K562 (cell line): ENCODE measurements around the gene ZFR2. TPM values are rescaled to one million over a fixed set of nuclear protein-coding genes. Genes with fewer than 3 reads are reported as not detected.

Experiments used
- ATAC-seq: fragments of 200-7000 bp; cut with Tn5 transposase; 3 replicates; pipeline ENCODE4 v1.9.1; 2020; ENCODE audit warnings: moderate library complexity
- BruUV-seq: library from RNA; stranded (reverse); fragments of 400-500 nt; replicated peaks from 2 replicates; lab custom pipeline; 2021; lab: Mats Ljungman, UMichigan
- CTCF ChIA-PET: fragments of 300-600 bp; formaldehyde crosslinking; extraction: SDS; loops from one replicate; lab custom pipeline; 2021; ENCODE audit warnings: low intra/inter-chr PET ratio; lab: Yijun Ruan, JAX
- POLR2A ChIA-PET: fragments of 300-600, 350-650 bp; sonication (Branson Sonifier 250); formaldehyde crosslinking; extraction: SDS; loops from one replicate; lab custom pipeline; 2021; ENCODE audit warnings: antibody characterized with exemption, inconsistent platforms; lab: Yijun Ruan, JAX
- DNase-seq, 4 experiments: peaks; one replicate each; pipeline versions ENCODE4 v3.0.0 to v3.0.0-alpha.2; 2011 to 2018; ENCODE audit warnings: low spot score in 3 of 4, mixed read lengths in 3 of 4; ENCODE audit errors: extremely low read depth in 1 of 4
- FAIRE-seq: peaks from 2 replicates; lab custom pipeline; 2011; peaks lifted over from hg19 to GRCh38; lab: Jason Lieb, UNC
- H2AFZ ChIP-seq: 2 replicates; pipeline ENCODE4 v1.6.0; 2011; ENCODE audit warnings: low read depth, low read length, control low read depth, inconsistent platforms
- H3K27ac ChIP-seq: fragments of 200-600 bp; 3 replicates; pipeline ENCODE4 v1.8.0; 2011; ENCODE audit warnings: low read depth, mild to moderate bottlenecking, control low read depth, inconsistent platforms, low read length, moderate library complexity, mixed read lengths; ENCODE audit errors: extremely low read depth
- H3K27me3 ChIP-seq, 2 experiments: fragments of 300-600 bp in 1 of 2; 2 replicates in 1 of 2; 3 replicates in 1 of 2; pipeline versions ENCODE4 v1.6.0 to v1.8.0; 2011; ENCODE audit warnings: inconsistent platforms in 2 of 2, low read length in 2 of 2, mild to moderate bottlenecking in 1 of 2, mixed read lengths in 1 of 2, moderate library complexity in 1 of 2; ENCODE audit not compliant: control insufficient read depth in 2 of 2, insufficient read depth in 2 of 2
- H3K36me3 ChIP-seq: fragments of 300-600 bp; 3 replicates; pipeline ENCODE4 v1.8.0; 2011; ENCODE audit warnings: mild to moderate bottlenecking, low read length, inconsistent platforms; ENCODE audit not compliant: control insufficient read depth, insufficient read depth
- H3K4me1 ChIP-seq, 2 experiments: fragments of 200-600 bp in 1 of 2; replicated peaks in 1 of 2; 2 replicates in 1 of 2; 3 replicates in 1 of 2; pipeline versions ENCODE4 v1.5.1 to v1.8.0; 2011; ENCODE audit warnings: inconsistent platforms in 2 of 2, low read length in 2 of 2, mild to moderate bottlenecking in 1 of 2, mixed read lengths in 1 of 2, moderate library complexity in 1 of 2; ENCODE audit not compliant: control insufficient read depth in 2 of 2, insufficient read depth in 2 of 2
- H3K4me2 ChIP-seq: 2 replicates; pipeline ENCODE4 v1.6.1; 2011; ENCODE audit warnings: low read length, control low read depth, inconsistent platforms, mixed read lengths; ENCODE audit not compliant: insufficient read depth
- H3K4me3 ChIP-seq: fragments of 200-600 bp; sonication (generic), shearing (Covaris generic); 2 replicates; pipeline ENCODE4 v1.5.1; 2016; ENCODE audit warnings: control low read depth, inconsistent platforms
- H3K79me2 ChIP-seq: fragments of 200-600 bp; 3 replicates; pipeline ENCODE4 v1.8.0; 2011; ENCODE audit warnings: low read length, inconsistent platforms; ENCODE audit not compliant: control insufficient read depth, insufficient read depth
- H3K9ac ChIP-seq, 2 experiments: 2 replicates each; pipeline versions ENCODE4 v1.6.0 to v1.6.1; 2011; ENCODE audit warnings: low read depth in 2 of 2, low read length in 2 of 2, control low read depth in 1 of 2, inconsistent platforms in 1 of 2, mild to moderate bottlenecking in 1 of 2, mixed read lengths in 1 of 2; ENCODE audit not compliant: insufficient read depth in 1 of 2
- H3K9me1 ChIP-seq: one replicate; pipeline ENCODE4 v1.6.0; 2011; ENCODE audit warnings: inconsistent platforms, mild to moderate bottlenecking, low read length, moderate library complexity; ENCODE audit not compliant: control insufficient read depth, insufficient read depth
- H3K9me3 ChIP-seq: replicated peaks from 2 replicates; pipeline ENCODE4 v1.5.1; 2011; ENCODE audit warnings: low read depth, low read length, inconsistent platforms; ENCODE audit not compliant: control insufficient read depth, insufficient read depth
- H4K20me1 ChIP-seq: replicated peaks from 2 replicates; pipeline ENCODE4 v1.6.1; 2011; ENCODE audit warnings: low read length, inconsistent platforms, mixed read lengths; ENCODE audit not compliant: control insufficient read depth, insufficient read depth
- GABPA ChIP-seq: fragments of 200-800 bp; sonication (Bioruptor generic); conservative IDR thresholded peaks from 2 replicates; pipeline ENCODE4 v1.6.1; 2016; ENCODE audit warnings: low read depth, missing genetic modification characterization, missing compliant biosample characterization
- HEY1 ChIP-seq: fragments of 250-450 bp; sonication (Bioruptor Pico); IDR thresholded peaks from 2 replicates; pipeline ENCODE4 v1.5.0; 2020; ENCODE audit warnings: mild to moderate bottlenecking, moderate library complexity, borderline replicate concordance
- WGBS: fragments of 100-300 bp; shearing (Covaris generic); methylation state at CpG from one replicate; pipeline ENCODE4 v1.1.6; 2016; ENCODE audit warnings: low coverage, mixed read lengths; ENCODE audit not compliant: insufficient coverage; ENCODE audit errors: missing lambda C conversion rate; 5-methylcytosine and 5-hydroxymethylcytosine counted together
- in situ Hi-C: fragments of 300-500 bp; cut with MboI; formaldehyde crosslinking; loops from 4 replicates; pipeline ENCODE4 v1.15.0; 2018; ENCODE audit warnings: inconsistent platforms, mixed read lengths
- intact Hi-C: fragments of 100-400 bp; cut with micrococcal nuclease; formaldehyde crosslinking; loops from 2 replicates; pipeline ENCODE4 v1.14.2; 2022
- polyA plus RNA-seq, 8 experiments: library from polyadenylated mRNA; depleted of rRNA in 4 of 8; stranded (reverse) in 5 of 8; unstranded in 3 of 8; fragments of >200 nt; fragmentation: Nextera tagmentation in 2 of 8; fragmentation: Illumina TruSeq in 1 of 8; extraction: Ambion mirVana in 2 of 8; extraction: Trizol in 1 of 8; gene quantifications; 2 replicates each; pipeline versions ENCODE4 v1.2.1 to v1.2.3, GENCODE V29; 2011 to 2014; ENCODE audit warnings: inconsistent platforms in 1 of 8, missing spikeins in 1 of 8
- total RNA-seq, 7 experiments: library from RNA; depleted of rRNA in 6 of 7; stranded (reverse); fragments of >200 nt in 6 of 7; fragmentation: Illumina TruSeq in 2 of 7; extraction: Trizol in 2 of 7; gene quantifications; 2 replicates each; pipeline versions ENCODE4 v1.2.1 to v1.2.3, GENCODE V29; 2011 to 2021; ENCODE audit warnings: low replicate concordance in 1 of 7
- TF ChIP-seq, protein P1 (sequence below): fragments of 450-650 bp; IDR thresholded peaks from 2 replicates; pipeline ENCODE4 v1.6.1; 2016; ENCODE audit warnings: mild to moderate bottlenecking

Gene ZFR2
- total and polyA plus RNA-seq, 9 of the 15 experiments (the other 6 are each of a cell fraction or from before 2014, with no cell fraction given), result 0.03 to 0.59 (median 0.07) TPM; not detected in 6

DNA sequence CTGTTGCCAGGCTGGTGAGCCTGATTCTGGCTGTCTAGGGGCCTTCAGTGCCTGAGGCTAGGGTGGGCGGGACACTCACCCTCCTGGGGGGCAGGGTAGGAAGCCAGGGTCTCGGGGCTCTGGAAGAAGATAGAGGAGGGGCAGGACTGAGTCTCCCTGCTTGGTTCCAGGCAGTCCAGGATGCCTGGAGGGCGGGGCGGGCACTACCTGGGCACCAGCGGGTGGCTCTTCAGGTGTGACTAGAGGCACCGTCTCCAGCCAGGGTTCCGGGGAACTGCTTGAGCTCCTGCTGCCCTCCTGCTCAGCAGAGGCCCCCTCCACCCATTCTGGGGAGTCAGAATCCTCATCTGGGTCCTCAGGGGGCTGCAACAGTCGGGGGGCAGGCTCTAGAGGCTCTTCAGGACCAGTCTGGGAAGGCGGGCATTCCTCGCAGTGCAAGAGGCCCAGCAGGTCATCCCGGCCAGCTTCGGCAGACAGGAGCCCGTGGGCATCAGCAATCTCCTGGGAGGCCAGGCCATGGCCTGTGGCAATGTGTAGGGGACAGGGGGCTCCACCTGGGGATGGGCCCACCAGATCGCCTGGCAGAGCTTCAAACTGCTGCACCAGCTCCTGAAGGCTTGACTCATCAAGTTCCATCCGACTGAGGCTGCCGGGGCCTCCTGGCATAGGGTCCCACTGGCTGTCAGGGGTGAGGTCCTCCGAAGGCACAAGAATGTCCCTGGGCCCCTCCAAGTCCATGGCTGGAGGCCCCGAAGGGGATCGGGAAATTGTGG, 109.2 kb downstream of the ZFR2 start:
- Histone ChIP-seq H2AFZ (no peak overlapping the region), H3K9ac (peak overlapping the region in 1 of 2 experiments; percentile 75; a peak in 2 of 4 replicates), H3K4me2 (no peak overlapping the region), H3K27ac (no peak overlapping the region), H3K9me3 (no peaks in the 10 kb centered on the region), H3K4me3 (no peak overlapping the region), H3K79me2 (peaks cover 26% of the 10 kb centered on the region), H3K27me3 (no peaks in the 10 kb centered on the region), H4K20me1 (no peaks in the 10 kb centered on the region), H3K36me3 (peaks cover 20% of the 10 kb centered on the region; the same call in 1 of the 3 replicates), H3K4me1 (peaks cover 8 to 25% of the 10 kb centered on the region in 2 experiments; a peak in 4 of 5 replicates), H3K9me1 (no peaks in the 10 kb centered on the region)
- no TSS peak for BruUV-seq
- ChIA-PET POLR2A (interaction anchor here (0.5 to 1.3 kb wide), 3 partner anchors 10 to 39 kb away, joined by 3 read pairs; no protein-coding TSS in a partner anchor), CTCF (no interaction called here)
- intact Hi-C loops, result no loop called here
- DNase-seq (no peak), FAIRE-seq (no peak), ATAC-seq (no peak)
- TF ChIP-seq GABPA (tag) (no peak), HEY1 (no peak)
- TF ChIP-seq, protein P1, sequence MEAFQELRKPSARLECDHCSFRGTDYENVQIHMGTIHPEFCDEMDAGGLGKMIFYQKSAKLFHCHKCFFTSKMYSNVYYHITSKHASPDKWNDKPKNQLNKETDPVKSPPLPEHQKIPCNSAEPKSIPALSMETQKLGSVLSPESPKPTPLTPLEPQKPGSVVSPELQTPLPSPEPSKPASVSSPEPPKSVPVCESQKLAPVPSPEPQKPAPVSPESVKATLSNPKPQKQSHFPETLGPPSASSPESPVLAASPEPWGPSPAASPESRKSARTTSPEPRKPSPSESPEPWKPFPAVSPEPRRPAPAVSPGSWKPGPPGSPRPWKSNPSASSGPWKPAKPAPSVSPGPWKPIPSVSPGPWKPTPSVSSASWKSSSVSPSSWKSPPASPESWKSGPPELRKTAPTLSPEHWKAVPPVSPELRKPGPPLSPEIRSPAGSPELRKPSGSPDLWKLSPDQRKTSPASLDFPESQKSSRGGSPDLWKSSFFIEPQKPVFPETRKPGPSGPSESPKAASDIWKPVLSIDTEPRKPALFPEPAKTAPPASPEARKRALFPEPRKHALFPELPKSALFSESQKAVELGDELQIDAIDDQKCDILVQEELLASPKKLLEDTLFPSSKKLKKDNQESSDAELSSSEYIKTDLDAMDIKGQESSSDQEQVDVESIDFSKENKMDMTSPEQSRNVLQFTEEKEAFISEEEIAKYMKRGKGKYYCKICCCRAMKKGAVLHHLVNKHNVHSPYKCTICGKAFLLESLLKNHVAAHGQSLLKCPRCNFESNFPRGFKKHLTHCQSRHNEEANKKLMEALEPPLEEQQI, result no peak
- WGBS, result 95% methylated on average over 14 of the region's 19 CpGs
- in situ Hi-C loops, result no loop called here
